T-helper 1 cell treated with Interleukin-12 subunit alpha and Interleukin-12 subunit beta and Interleukin-4 antibody, amounts not matched to agents 30 μg/mL and 1 μg/mL, for 36 hours (primary cell): ENCODE measurements around the gene AAK1.
A peak's percentile ranks its signal among the peaks of the same experiment; 100 is the strongest.

Source experiments
- H3K27ac Mint-ChIP-seq: one replicate; pipeline ENCODE4 v1.8.0; 2021; ENCODE audit warnings: mild to moderate bottlenecking, mixed read lengths
- H3K27me3 Mint-ChIP-seq: one replicate; pipeline ENCODE4 v1.8.0; 2021; ENCODE audit warnings: low read depth, mixed read lengths
- H3K36me3 Mint-ChIP-seq: one replicate; pipeline ENCODE4 v1.8.0; 2021; ENCODE audit warnings: low read depth, mixed read lengths
- H3K4me1 Mint-ChIP-seq: one replicate; pipeline ENCODE4 v1.8.0; 2021; ENCODE audit warnings: low read depth, mixed read lengths
- H3K4me3 Mint-ChIP-seq: one replicate; pipeline ENCODE4 v1.8.0; 2021; ENCODE audit warnings: mild to moderate bottlenecking, moderate library complexity, mixed read lengths
- H3K9me3 Mint-ChIP-seq: one replicate; pipeline ENCODE4 v1.8.0; 2021; ENCODE audit warnings: mixed read lengths

The AAK1 gene

GRCh38 chr2:69643602-69644505 lies at the start of gene AAK1:
AAK1 (minus strand) TSS chr2:69643739; CDS start chr2:69643040, 699 bp downstream.
- Mint-ChIP-seq H3K27me3 (no peaks in the 10 kb centered on the region), H3K27ac (peak within 1 kb of the TSS; percentile 93), H3K36me3 (peaks cover 23% of the 10 kb centered on the region), H3K4me1 (peaks cover 64% of the 10 kb centered on the region), H3K9me3 (no peaks in the 10 kb centered on the region), H3K4me3 (peak within 1 kb of the TSS; percentile 96)

GRCh38 chr2:69692424-69692823 lies 48.9 kb upstream of the AAK1 start:
- Mint-ChIP-seq H3K9me3 (no peaks in the 10 kb centered on the region), H3K27ac (peak overlapping the region; percentile 33), H3K27me3 (peaks cover 5% of the 10 kb centered on the region), H3K36me3 (peaks cover 6% of the 10 kb centered on the region), H3K4me1 (peaks cover 56% of the 10 kb centered on the region), H3K4me3 (no peak overlapping the region)

GRCh38 chr2:69689969-69690368 lies 46.4 kb upstream of the AAK1 start:
- Mint-ChIP-seq H3K4me3 (no peak overlapping the region), H3K9me3 (no peaks in the 10 kb centered on the region), H3K27me3 (no peaks in the 10 kb centered on the region), H3K36me3 (peaks cover 6% of the 10 kb centered on the region), H3K4me1 (peaks cover 46% of the 10 kb centered on the region), H3K27ac (no peak overlapping the region)

GRCh38 chr2:69689466-69689865 lies 45.9 kb upstream of the AAK1 start:
- H3K27me3 Mint-ChIP-seq = no peaks in the 10 kb centered on the region

GRCh38 chr2:69687971-69688611 lies 44.6 kb upstream of the AAK1 start:
- Mint-ChIP-seq H3K4me1 (peaks cover 44% of the 10 kb centered on the region), H3K9me3 (no peaks in the 10 kb centered on the region), H3K27ac (no peak overlapping the region), H3K36me3 (peaks cover 6% of the 10 kb centered on the region), H3K27me3 (no peaks in the 10 kb centered on the region), H3K4me3 (no peak overlapping the region)

More at GRCh38 chr2:69689466-69689865, 45.9 kb upstream of the AAK1 start:
- H3K36me3 Mint-ChIP-seq = peaks cover 6% of the 10 kb centered on the region
- peaks cover 47% of the 10 kb centered on the region for H3K4me1 Mint-ChIP-seq
- H3K9me3 Mint-ChIP-seq = no peaks in the 10 kb centered on the region
- no peak overlapping the region for H3K27ac Mint-ChIP-seq
- no peak overlapping the region for H3K4me3 Mint-ChIP-seq

- Mint-ChIP-seq H3K27ac (no peak overlapping the region), H3K4me1 (peaks cover 36% of the 10 kb centered on the region), H3K4me3 (no peak overlapping the region), H3K9me3 (no peaks in the 10 kb centered on the region), H3K36me3 (peaks cover 6% of the 10 kb centered on the region), H3K27me3 (no peaks in the 10 kb centered on the region)
These were observed 43.3 kb upstream of the AAK1 start for GRCh38 chr2:69686813-69687212.

- Mint-ChIP-seq H3K27me3 (no peaks in the 10 kb centered on the region), H3K4me3 (no peak overlapping the region), H3K9me3 (no peaks in the 10 kb centered on the region), H3K27ac (no peak overlapping the region), H3K4me1 (peaks cover 34% of the 10 kb centered on the region), H3K36me3 (peaks cover 6% of the 10 kb centered on the region)
These were observed 41.9 kb upstream of the AAK1 start for GRCh38 chr2:69685321-69686048.

- Mint-ChIP-seq H3K27ac (peak overlapping the region; percentile 73), H3K4me1 (peaks cover 34% of the 10 kb centered on the region), H3K27me3 (no peaks in the 10 kb centered on the region), H3K4me3 (peak overlapping the region; percentile 51), H3K9me3 (no peaks in the 10 kb centered on the region), H3K36me3 (no peaks in the 10 kb centered on the region)
These were observed 39.8 kb upstream of the AAK1 start for GRCh38 chr2:69683170-69683971.

- H3K36me3 Mint-ChIP-seq = no peaks in the 10 kb centered on the region
- peaks cover 37% of the 10 kb centered on the region for H3K4me1 Mint-ChIP-seq
- H3K27ac Mint-ChIP-seq = no peak overlapping the region
- H3K4me3 Mint-ChIP-seq = no peak overlapping the region
- H3K27me3 Mint-ChIP-seq = no peaks in the 10 kb centered on the region
- no peaks in the 10 kb centered on the region for H3K9me3 Mint-ChIP-seq
These were observed 39.0 kb upstream of the AAK1 start for GRCh38 chr2:69682525-69682924.

- Mint-ChIP-seq H3K36me3 (no peaks in the 10 kb centered on the region), H3K27me3 (no peaks in the 10 kb centered on the region), H3K4me3 (no peak overlapping the region), H3K4me1 (peaks cover 36% of the 10 kb centered on the region), H3K27ac (no peak overlapping the region), H3K9me3 (no peaks in the 10 kb centered on the region)
These were observed 36.6 kb upstream of the AAK1 start for GRCh38 chr2:69680001-69680675.

GRCh38 chr2:69677914-69678313 lies 34.4 kb upstream of the AAK1 start:
- H3K4me3 Mint-ChIP-seq = no peak overlapping the region
- no peaks in the 10 kb centered on the region for H3K36me3 Mint-ChIP-seq
- H3K27me3 Mint-ChIP-seq = no peaks in the 10 kb centered on the region
- H3K27ac Mint-ChIP-seq = no peak overlapping the region
- H3K9me3 Mint-ChIP-seq = no peaks in the 10 kb centered on the region
- H3K4me1 Mint-ChIP-seq = peaks cover 28% of the 10 kb centered on the region

- Mint-ChIP-seq H3K27ac (no peak overlapping the region), H3K4me3 (no peak overlapping the region), H3K36me3 (no peaks in the 10 kb centered on the region), H3K4me1 (peaks cover 26% of the 10 kb centered on the region), H3K9me3 (no peaks in the 10 kb centered on the region), H3K27me3 (no peaks in the 10 kb centered on the region)
These were observed 32.6 kb upstream of the AAK1 start for GRCh38 chr2:69676146-69676545.

- H3K27ac Mint-ChIP-seq = no peak overlapping the region
These were observed 30.8 kb upstream of the AAK1 start for GRCh38 chr2:69674316-69674670.

More at GRCh38 chr2:69674316-69674670, 30.8 kb upstream of the AAK1 start:
- no peaks in the 10 kb centered on the region for H3K36me3 Mint-ChIP-seq
- H3K27me3 Mint-ChIP-seq = no peaks in the 10 kb centered on the region
- H3K4me1 Mint-ChIP-seq = peaks cover 19% of the 10 kb centered on the region
- H3K9me3 Mint-ChIP-seq = no peaks in the 10 kb centered on the region
- no peak overlapping the region for H3K4me3 Mint-ChIP-seq
